BJ (cell line): ENCODE data around the gene HNF1A. TPM values are rescaled to one million over a fixed set of nuclear protein-coding genes. Genes with fewer than 3 reads are reported as not detected.

Experiments used
- CTCF ChIA-PET: fragments of 350-600 bp; formaldehyde crosslinking; extraction: SDS; loops from one replicate; lab custom pipeline; 2021; ENCODE audit warnings: antibody characterized with exemption, inconsistent platforms; lab: Yijun Ruan, JAX
- POLR2A ChIA-PET: fragments of 300-600 bp; sonication (Branson Sonifier 250); formaldehyde crosslinking; extraction: SDS; loops from one replicate; lab custom pipeline; 2021; ENCODE audit warnings: antibody characterized with exemption; lab: Charles Lee
- DNase-seq: peaks from one replicate; pipeline ENCODE4 v3.0.0-alpha.2; 2011; ENCODE audit warnings: low read depth
- H3K27me3 ChIP-seq: 2 replicates; pipeline ENCODE4 v1.6.0; 2011; ENCODE audit warnings: low read length; ENCODE audit not compliant: control insufficient read depth, insufficient read depth
- H3K36me3 ChIP-seq: 2 replicates; pipeline ENCODE4 v1.5.1; 2011; ENCODE audit warnings: low read length; ENCODE audit not compliant: control insufficient read depth, insufficient read depth
- H3K4me3 ChIP-seq: 2 replicates; pipeline ENCODE4 v1.5.1; 2011; ENCODE audit warnings: low read depth, mild to moderate bottlenecking, control low read depth, low read length
- polyA plus RNA-seq: library from polyadenylated mRNA; depleted of rRNA; stranded (reverse); fragments of >200 nt; gene quantifications from 2 replicates; pipeline ENCODE4 v1.2.3, GENCODE V29; 2011
- TF ChIP-seq, protein P1 (sequence below): IDR thresholded peaks from 2 replicates; pipeline ENCODE4 v1.5.1; 2011; ENCODE audit warnings: low read depth, mild to moderate bottlenecking, control low read depth, inconsistent platforms, low read length, moderate library complexity; ENCODE audit not compliant: insufficient read depth

Gene HNF1A
- polyA plus RNA-seq, 1 experiment, result not detected

DNA sequence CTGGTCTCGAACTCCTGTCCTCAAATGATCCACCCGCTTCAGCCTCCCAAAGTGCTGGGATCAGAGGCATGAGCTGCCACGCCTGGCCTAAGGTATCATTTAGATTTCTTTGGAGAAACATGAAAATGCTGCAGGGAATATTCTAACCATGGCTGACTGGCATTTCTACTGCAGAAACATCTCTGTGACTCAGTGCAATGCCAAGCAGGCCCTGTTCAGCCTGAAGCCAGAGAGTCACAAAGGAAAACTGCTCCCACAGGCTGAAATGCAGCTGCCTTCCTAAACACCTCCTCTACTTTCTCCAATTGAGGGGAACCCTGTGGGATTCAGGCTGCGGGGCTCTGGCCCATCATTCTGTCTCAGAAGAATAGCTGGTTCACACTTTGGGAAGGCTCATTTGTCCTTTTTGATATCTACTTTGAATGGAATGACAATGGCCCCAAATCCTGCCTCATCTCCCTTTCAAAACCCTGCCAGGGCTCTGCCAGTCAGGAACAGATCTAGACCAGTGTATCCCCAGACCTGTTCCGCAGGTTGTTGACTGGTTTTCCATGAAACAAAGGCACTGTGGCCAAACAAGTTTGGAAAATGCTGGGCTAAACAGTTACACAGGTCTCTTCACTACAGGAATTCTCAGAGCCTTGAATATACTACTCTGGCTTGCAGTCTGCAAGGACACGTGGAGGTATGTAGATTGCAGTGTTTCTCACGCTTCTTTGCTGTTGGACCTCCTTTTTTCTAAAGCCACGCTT is 30.2 kb downstream of the HNF1A start:
- POLR2A ChIA-PET, result no interaction called here
- Histone ChIP-seq H3K4me3 (no peak overlapping the region), H3K36me3 (peaks cover 24% of the 10 kb centered on the region), H3K27me3 (no peaks in the 10 kb centered on the region)
- TF ChIP-seq, protein P1, sequence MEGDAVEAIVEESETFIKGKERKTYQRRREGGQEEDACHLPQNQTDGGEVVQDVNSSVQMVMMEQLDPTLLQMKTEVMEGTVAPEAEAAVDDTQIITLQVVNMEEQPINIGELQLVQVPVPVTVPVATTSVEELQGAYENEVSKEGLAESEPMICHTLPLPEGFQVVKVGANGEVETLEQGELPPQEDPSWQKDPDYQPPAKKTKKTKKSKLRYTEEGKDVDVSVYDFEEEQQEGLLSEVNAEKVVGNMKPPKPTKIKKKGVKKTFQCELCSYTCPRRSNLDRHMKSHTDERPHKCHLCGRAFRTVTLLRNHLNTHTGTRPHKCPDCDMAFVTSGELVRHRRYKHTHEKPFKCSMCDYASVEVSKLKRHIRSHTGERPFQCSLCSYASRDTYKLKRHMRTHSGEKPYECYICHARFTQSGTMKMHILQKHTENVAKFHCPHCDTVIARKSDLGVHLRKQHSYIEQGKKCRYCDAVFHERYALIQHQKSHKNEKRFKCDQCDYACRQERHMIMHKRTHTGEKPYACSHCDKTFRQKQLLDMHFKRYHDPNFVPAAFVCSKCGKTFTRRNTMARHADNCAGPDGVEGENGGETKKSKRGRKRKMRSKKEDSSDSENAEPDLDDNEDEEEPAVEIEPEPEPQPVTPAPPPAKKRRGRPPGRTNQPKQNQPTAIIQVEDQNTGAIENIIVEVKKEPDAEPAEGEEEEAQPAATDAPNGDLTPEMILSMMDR, result no peak
- no peak for DNase-seq
- CTCF ChIA-PET, result interaction anchor here (0.9 kb wide), 1 partner anchor 222 kb away, joined by 4 read pairs; no protein-coding TSS in a partner anchor

DNA sequence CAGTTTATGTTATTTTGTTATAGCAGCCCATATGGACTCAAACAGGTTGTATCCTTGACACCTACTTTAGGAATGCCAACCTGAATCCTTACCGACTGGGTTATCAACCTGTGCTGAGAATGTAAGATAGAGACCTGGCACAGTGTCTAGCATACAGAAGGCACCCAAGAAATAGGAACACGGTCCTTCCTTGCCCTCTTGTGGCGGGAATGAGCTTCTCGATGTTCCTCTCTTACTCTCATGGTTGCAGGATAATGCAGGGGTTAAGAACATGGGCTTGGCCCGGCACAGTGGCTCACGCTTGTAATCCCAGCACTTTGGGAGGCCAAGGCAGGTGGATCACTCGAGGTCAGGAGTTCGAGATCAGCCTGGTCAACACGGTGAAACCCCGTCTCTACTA is 31.4 kb downstream of the HNF1A start:
- TF ChIP-seq, protein P1, result peak; percentile 54
- ChIA-PET POLR2A (no interaction called here), CTCF (interaction anchor here (0.5 to 1.1 kb wide), 4 partner anchors 29 to 1178 kb away, joined by 3 to 4 read pairs (median 3); no protein-coding TSS in a partner anchor)
- DNase-seq, result no peak
- Histone ChIP-seq H3K36me3 (peaks cover 16% of the 10 kb centered on the region), H3K27me3 (no peaks in the 10 kb centered on the region), H3K4me3 (no peak overlapping the region)

DNA sequence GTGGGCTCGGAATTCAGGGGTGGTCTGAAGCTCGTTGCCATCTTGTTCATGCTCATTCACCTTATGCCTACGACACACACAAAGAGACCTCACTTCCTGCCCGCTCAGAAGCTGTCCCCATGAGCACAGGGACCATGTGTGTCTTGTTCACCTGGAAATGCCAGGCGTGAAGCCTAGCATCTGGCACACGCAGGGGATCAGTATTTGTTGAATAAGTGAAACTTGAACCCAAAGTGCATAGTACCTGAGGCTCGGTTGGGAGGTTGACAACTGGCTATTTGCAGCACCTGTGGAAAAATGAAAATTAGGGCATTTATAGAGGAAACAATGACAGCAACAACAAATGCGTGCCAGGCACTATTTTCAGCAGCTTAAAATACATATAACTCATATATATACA is 32.5 kb downstream of the HNF1A start:
- Histone ChIP-seq H3K4me3 (no peak overlapping the region), H3K36me3 (peaks cover 14% of the 10 kb centered on the region), H3K27me3 (no peaks in the 10 kb centered on the region)
- TF ChIP-seq, protein P1, result no peak
- no peak for DNase-seq
- ChIA-PET POLR2A (no interaction called here), CTCF (interaction anchor here (1.1 kb wide), 1 partner anchor 428 kb away, joined by 3 read pairs; no protein-coding TSS in a partner anchor)

DNA sequence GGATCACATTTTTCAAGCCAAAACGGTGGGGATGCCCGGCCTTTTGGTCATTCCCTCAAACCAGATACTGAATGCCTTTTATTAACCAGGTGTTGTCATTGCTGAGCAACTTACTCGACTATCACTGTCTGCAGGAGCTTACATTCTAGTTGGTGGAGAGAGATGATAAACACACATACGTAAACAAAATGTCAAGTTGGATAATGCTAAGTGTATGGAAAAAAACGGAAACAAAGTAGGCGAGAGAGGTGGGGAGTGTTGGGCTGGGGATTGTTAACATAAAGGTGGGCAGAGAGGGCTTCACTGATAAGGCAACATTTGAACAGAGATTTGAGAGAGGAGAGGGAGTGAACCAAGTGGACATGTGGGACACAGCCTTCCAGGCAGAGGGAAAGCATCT is 33.5 kb downstream of the HNF1A start:
- no peak for DNase-seq
- no peak overlapping the region for H3K4me3 ChIP-seq
- ChIA-PET CTCF (no interaction called here), POLR2A (no interaction called here)
- TF ChIP-seq, protein P1, result no peak
- no peaks in the 10 kb centered on the region for H3K27me3 ChIP-seq
- H3K36me3 ChIP-seq, result peaks cover 14% of the 10 kb centered on the region

DNA sequence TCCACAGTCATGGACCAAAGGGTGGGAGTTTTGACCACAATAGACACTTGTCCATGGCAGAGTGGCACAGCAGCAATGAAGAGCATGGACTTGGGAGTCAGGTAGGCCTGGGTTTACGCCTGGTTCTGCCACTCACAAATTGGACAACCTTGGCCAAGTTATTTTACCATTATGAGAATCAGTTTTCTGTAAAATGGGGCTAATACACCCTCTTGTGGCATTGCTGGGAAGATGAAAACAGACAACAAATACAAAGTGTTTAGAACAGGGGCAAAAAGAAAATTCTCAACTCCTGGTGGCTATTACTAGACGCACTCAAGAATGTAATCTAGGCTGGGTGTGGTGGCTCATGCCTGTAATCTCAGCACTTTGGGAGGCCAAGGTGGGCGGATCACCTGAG is 35.4 kb downstream of the HNF1A start:
- TF ChIP-seq, protein P1, result no peak
- H3K27me3 ChIP-seq, result no peaks in the 10 kb centered on the region
- no peak for DNase-seq
- peaks cover 14% of the 10 kb centered on the region for H3K36me3 ChIP-seq
- ChIA-PET CTCF (interaction anchor here (0.6 to 1.1 kb wide), 2 partner anchors 9 to 769 kb away, joined by 3 to 5 read pairs; no protein-coding TSS in a partner anchor), POLR2A (no interaction called here)
- H3K4me3 ChIP-seq, result no peak overlapping the region
